HFFc6 (cell line): ENCODE data around the gene ATXN8OS. TPM values are rescaled to one million over a fixed set of nuclear protein-coding genes. Genes with fewer than 3 reads are reported as not detected.

ENCODE experiments used
- DNase-seq: peaks from one replicate; pipeline ENCODE4 v3.0.0-alpha.2; 2018
- H3K27ac Mint-ChIP-seq: 2 replicates; pipeline ENCODE4 v1.8.0; 2020; ENCODE audit warnings: mild to moderate bottlenecking, mixed read lengths
- H3K27me3 Mint-ChIP-seq: 2 replicates; pipeline ENCODE4 v1.8.0; 2021; ENCODE audit warnings: mild to moderate bottlenecking, moderate library complexity, mixed read lengths; ENCODE audit not compliant: insufficient read depth
- H3K36me3 Mint-ChIP-seq: 2 replicates; pipeline ENCODE4 v1.8.0; 2021; ENCODE audit warnings: low read depth, mixed read lengths
- H3K4me1 Mint-ChIP-seq: 2 replicates; pipeline ENCODE4 v1.8.0; 2020; ENCODE audit warnings: low read depth, mixed read lengths
- H3K4me3 Mint-ChIP-seq: 2 replicates; pipeline ENCODE4 v1.8.0; 2020; ENCODE audit warnings: mild to moderate bottlenecking, moderate library complexity, mixed read lengths
- H3K9me3 Mint-ChIP-seq: 2 replicates; pipeline ENCODE4 v1.8.0; 2020; ENCODE audit warnings: mild to moderate bottlenecking, mixed read lengths
- CTCF ChIP-seq: fragments of 200-600 bp; sonication (generic); IDR thresholded peaks from 2 replicates; pipeline ENCODE4 v1.5.0; 2021; ENCODE audit warnings: antibody characterized with exemption, mild to moderate bottlenecking
- total RNA-seq, 6 experiments: library from RNA; stranded (reverse); fragmentation: NEBNext Ultra II Directional; extraction: Animal tissue kit (Norgen Biotek cat#: 25700); gene quantifications; 2 replicates in 1 of 6; 3 replicates in 5 of 6; pipeline ENCODE4 v1.2.3, GENCODE V29; 2021

The ATXN8OS gene
- total RNA-seq, 6 experiments from 2014 or later: not detected

DNA sequence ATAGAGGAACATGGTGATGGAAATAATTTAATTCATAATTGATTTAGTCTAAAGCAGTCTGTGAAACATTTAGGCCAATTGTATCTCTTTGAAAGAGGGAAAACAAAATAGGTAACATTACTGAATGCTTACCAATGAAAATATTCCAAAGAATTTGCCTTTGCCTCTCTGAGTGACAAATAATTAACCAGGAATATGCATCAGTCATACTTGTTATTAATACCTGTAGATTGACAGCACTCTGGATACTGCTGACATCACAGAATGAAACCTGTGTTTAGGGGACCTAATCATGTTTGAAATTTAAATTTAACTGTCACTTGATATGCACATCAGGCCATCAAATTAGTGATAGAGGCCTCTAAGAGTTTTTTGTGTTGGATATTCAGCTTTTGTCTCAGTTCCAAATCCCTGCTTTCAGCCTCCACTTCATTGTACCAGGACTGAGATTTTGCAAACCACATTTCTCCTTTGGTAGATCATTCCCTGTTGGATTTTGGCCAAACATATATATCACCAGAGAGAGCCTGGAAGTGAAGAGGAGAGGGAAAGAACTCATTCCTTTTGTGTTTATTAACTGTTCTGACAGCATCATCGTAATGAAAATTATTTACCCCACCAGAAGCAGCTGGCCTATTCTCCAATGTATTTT lies 65.4 kb downstream of the ATXN8OS start:
- no peak overlapping the region for H3K27ac Mint-ChIP-seq
- H3K36me3 Mint-ChIP-seq: no peaks in the 10 kb centered on the region
- H3K4me3 Mint-ChIP-seq: no peak overlapping the region
- DNase-seq: no peak
- no peaks in the 10 kb centered on the region; the same call in 1 of the 2 replicates for H3K27me3 Mint-ChIP-seq
- TF ChIP-seq CTCF: no peak
- peaks cover 30% of the 10 kb centered on the region for H3K9me3 Mint-ChIP-seq
- no peaks in the 10 kb centered on the region for H3K4me1 Mint-ChIP-seq

DNA sequence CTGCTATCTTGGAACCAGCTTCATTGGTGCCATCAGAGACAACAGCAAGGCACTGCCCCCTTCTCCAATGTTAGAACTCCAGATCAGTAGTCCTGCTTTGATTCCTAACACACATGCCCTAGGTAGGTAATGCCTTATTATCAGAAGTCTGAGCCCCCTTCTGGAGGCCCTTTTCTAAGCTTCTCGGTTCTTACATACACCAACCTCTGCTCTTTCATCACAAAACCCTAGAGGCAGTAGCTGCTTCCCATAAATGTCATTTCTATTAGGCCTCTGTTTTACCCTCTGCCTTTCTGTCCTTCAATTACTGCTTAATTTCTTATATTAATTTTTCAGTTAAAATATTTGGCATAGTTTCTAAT lies 66.0 kb downstream of the ATXN8OS start:
- Mint-ChIP-seq H3K27ac (no peak overlapping the region), H3K4me3 (no peak overlapping the region), H3K36me3 (no peaks in the 10 kb centered on the region), H3K4me1 (no peaks in the 10 kb centered on the region), H3K27me3 (no peaks in the 10 kb centered on the region; the same call in 1 of the 2 replicates), H3K9me3 (peaks cover 25% of the 10 kb centered on the region)
- DNase-seq: no peak
- TF ChIP-seq CTCF: no peak

GRCh38 chr13:70178346-70178745 lies 70.7 kb downstream of the ATXN8OS start:
- no peaks in the 10 kb centered on the region for H3K36me3 Mint-ChIP-seq
- no peaks in the 10 kb centered on the region for H3K4me1 Mint-ChIP-seq
- no peak overlapping the region for H3K4me3 Mint-ChIP-seq
- H3K9me3 Mint-ChIP-seq: peaks cover 18% of the 10 kb centered on the region
- H3K27ac Mint-ChIP-seq: no peak overlapping the region
- no peaks in the 10 kb centered on the region; the same call in 1 of the 2 replicates for H3K27me3 Mint-ChIP-seq
- no peak for TF ChIP-seq CTCF
- DNase-seq: no peak

Other genes starting within 250 kb of the ATXN8OS start
- not detected for gene KLHL1, start 626 bp downstream of the ATXN8OS start, total RNA-seq